ENCODE data around the gene DESI1.

The DESI1 gene

DNA sequence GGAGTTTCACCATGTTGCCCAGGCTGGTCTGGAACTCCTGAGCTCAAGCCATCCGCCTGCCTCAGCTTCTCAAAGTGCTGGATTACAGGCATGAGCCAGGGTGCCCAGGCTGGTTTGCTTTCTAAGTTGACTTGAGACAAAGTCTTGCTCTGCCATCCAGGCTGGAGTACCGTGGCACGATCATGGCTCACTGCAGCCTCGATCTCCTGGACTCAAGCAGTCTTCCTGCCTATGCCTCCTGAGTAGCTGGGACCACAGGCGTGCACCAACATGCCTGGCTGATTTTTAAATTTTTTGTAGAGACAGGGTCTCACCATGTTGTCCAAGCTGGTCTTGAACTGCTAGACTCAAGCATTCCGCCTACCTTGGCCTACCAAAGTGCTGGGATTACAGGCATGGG is 36.9 kb upstream of the DESI1 start:
- Histone ChIP-seq H3K27ac (ENCODE audit: low read length) (no peak overlapping the region), H3K79me2 (ENCODE audit: low read length) (peaks cover 48% of the 10 kb centered on the region), H4K20me1 (ENCODE audit: insufficient read depth, low read length) (no peaks in the 10 kb centered on the region), H3K4me3 (ENCODE audit: low read length) (no peak overlapping the region), H3K9ac (ENCODE audit: low read length) (no peak overlapping the region), H3K36me3 (replicated peaks; ENCODE audit: insufficient read depth, low read length) (peaks cover 23% of the 10 kb centered on the region; the same call in 1 of the 2 replicates), H3K9me2 (replicated peaks; ENCODE audit: insufficient read depth, low read length) (no peaks in the 10 kb centered on the region), H3K4me1 (ENCODE audit: low read length) (peaks cover 23% of the 10 kb centered on the region), H3F3A (ENCODE audit: insufficient read depth, low read length) (peaks cover 28% of the 10 kb centered on the region), H3K27me3 (replicated peaks; ENCODE audit: insufficient read depth, low read length) (no peaks in the 10 kb centered on the region), H3K4me2 (ENCODE audit: low read depth, low read length) (no peak overlapping the region), H3K9me3 (replicated peaks; ENCODE audit: insufficient read depth, low read length) (no peaks in the 10 kb centered on the region), H2AFZ (ENCODE audit: low read length) (no peak overlapping the region)
- TF ChIP-seq EZH2 (optimal IDR thresholded peaks at IDR 0.05; ENCODE audit: low read depth, low read length), result no peak
- no peak for TF ChIP-seq EZH2phosphoT487 (IDR thresholded peaks at IDR 0.05; ENCODE audit: low read length)
- TF ChIP-seq, protein P1, sequence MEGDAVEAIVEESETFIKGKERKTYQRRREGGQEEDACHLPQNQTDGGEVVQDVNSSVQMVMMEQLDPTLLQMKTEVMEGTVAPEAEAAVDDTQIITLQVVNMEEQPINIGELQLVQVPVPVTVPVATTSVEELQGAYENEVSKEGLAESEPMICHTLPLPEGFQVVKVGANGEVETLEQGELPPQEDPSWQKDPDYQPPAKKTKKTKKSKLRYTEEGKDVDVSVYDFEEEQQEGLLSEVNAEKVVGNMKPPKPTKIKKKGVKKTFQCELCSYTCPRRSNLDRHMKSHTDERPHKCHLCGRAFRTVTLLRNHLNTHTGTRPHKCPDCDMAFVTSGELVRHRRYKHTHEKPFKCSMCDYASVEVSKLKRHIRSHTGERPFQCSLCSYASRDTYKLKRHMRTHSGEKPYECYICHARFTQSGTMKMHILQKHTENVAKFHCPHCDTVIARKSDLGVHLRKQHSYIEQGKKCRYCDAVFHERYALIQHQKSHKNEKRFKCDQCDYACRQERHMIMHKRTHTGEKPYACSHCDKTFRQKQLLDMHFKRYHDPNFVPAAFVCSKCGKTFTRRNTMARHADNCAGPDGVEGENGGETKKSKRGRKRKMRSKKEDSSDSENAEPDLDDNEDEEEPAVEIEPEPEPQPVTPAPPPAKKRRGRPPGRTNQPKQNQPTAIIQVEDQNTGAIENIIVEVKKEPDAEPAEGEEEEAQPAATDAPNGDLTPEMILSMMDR (IDR thresholded peaks at IDR 0.05; ENCODE audit: low read length), result no peak
- no peak for DNase-seq

DNA sequence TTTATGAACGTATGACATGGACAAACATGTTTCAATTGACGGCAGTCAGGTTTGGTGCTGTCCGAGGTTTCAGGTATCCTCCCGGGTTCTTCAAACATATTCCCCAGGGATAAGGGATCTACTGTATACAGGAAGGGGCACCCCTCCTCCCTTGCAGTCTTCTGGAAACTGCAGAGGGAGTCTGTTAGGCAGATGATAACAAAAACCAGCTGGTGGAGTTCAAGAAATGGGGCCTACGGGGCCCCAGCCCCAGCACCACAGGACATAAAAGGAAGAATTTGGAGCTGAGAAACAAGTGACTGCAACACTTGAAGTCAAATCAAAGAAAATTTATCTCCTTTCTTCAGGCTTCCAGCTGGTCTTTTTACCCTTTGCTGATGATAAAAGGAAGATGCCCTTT is 35.7 kb upstream of the DESI1 start:
- TF ChIP-seq EZH2 (optimal IDR thresholded peaks at IDR 0.05; ENCODE audit: low read depth, low read length), result no peak
- TF ChIP-seq EZH2phosphoT487 (IDR thresholded peaks at IDR 0.05; ENCODE audit: low read length), result no peak
- TF ChIP-seq, protein P1 (IDR thresholded peaks at IDR 0.05; ENCODE audit: low read length), result no peak
- Histone ChIP-seq H4K20me1 (ENCODE audit: insufficient read depth, low read length) (no peaks in the 10 kb centered on the region), H3K4me2 (ENCODE audit: low read depth, low read length) (no peak overlapping the region), H3F3A (ENCODE audit: insufficient read depth, low read length) (peaks cover 24% of the 10 kb centered on the region), H3K4me1 (ENCODE audit: low read length) (peaks cover 30% of the 10 kb centered on the region), H3K27me3 (replicated peaks; ENCODE audit: insufficient read depth, low read length) (no peaks in the 10 kb centered on the region), H3K27ac (ENCODE audit: low read length) (no peak overlapping the region), H3K9me3 (replicated peaks; ENCODE audit: insufficient read depth, low read length) (no peaks in the 10 kb centered on the region), H3K4me3 (ENCODE audit: low read length) (no peak overlapping the region), H3K79me2 (ENCODE audit: low read length) (peaks cover 55% of the 10 kb centered on the region), H3K9me2 (replicated peaks; ENCODE audit: insufficient read depth, low read length) (no peaks in the 10 kb centered on the region), H3K36me3 (replicated peaks; ENCODE audit: insufficient read depth, low read length) (peaks cover 23% of the 10 kb centered on the region; the same call in 1 of the 2 replicates), H2AFZ (ENCODE audit: low read length) (no peak overlapping the region), H3K9ac (ENCODE audit: low read length) (no peak overlapping the region)
- no peak for DNase-seq

DNA sequence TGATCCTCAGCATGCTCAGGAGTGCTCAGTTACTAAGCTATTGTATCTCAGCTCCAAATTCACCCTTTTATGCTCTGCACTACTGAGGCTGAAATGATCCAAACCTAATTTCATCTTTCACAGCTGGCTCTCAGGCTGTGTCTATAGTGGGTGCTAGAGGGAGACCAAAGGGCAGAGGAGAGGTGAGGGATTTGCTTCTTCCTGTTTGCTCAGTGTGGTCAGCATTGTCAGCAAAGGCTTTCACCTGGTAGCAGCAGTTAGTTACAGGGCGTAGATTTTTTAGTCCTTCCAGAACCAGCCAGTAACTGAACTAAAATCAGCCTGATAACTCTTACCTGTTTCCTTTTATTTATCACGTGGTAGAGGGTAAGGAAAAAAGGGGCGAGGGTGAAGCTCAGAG is 33.5 kb upstream of the DESI1 start:
- Histone ChIP-seq H3K4me2 (ENCODE audit: low read depth, low read length) (peak overlapping the region; percentile 54; the same call in 1 of the 2 replicates), H3K4me3 (ENCODE audit: low read length) (no peak overlapping the region), H3K9me3 (replicated peaks; ENCODE audit: insufficient read depth, low read length) (no peaks in the 10 kb centered on the region), H3K4me1 (ENCODE audit: low read length) (peaks cover 30% of the 10 kb centered on the region), H3K79me2 (ENCODE audit: low read length) (peaks cover 68% of the 10 kb centered on the region), H3K27me3 (replicated peaks; ENCODE audit: insufficient read depth, low read length) (no peaks in the 10 kb centered on the region), H3F3A (ENCODE audit: insufficient read depth, low read length) (peaks cover 26% of the 10 kb centered on the region), H3K36me3 (replicated peaks; ENCODE audit: insufficient read depth, low read length) (peaks cover 30% of the 10 kb centered on the region; the same call in 1 of the 2 replicates), H4K20me1 (ENCODE audit: insufficient read depth, low read length) (no peaks in the 10 kb centered on the region), H3K27ac (ENCODE audit: low read length) (peak overlapping the region; percentile 71; the same call in 1 of the 2 replicates), H3K9ac (ENCODE audit: low read length) (peak overlapping the region; percentile 21; the same call in 1 of the 2 replicates), H2AFZ (ENCODE audit: low read length) (no peak overlapping the region), H3K9me2 (replicated peaks; ENCODE audit: insufficient read depth, low read length) (no peaks in the 10 kb centered on the region)
- peak; percentile 82 for DNase-seq
- TF ChIP-seq EZH2 (optimal IDR thresholded peaks at IDR 0.05; ENCODE audit: low read depth, low read length) (no peak), EZH2phosphoT487 (IDR thresholded peaks at IDR 0.05; ENCODE audit: low read length) (no peak)
- TF ChIP-seq, protein P1 (IDR thresholded peaks at IDR 0.05; ENCODE audit: low read length), result peak; percentile 28; the same call in 1 of the 2 replicates
